Renal pelvis (tissue), 4 donors: ENCODE results near the gene ARFIP1. TPM values are rescaled to one million over a fixed set of nuclear protein-coding genes. Genes with fewer than 3 reads are reported as not detected.
"Not testable (repeated sequence)": the region's sequence is repeated elsewhere in the genome, so short reads cannot be mapped to it uniquely, and the experiment has no call there.

ENCODE experiments used
- DNase-seq: peaks from one replicate; pipeline ENCODE4 v3.0.0-alpha.2; 2013
- polyA plus RNA-seq, 3 donors: library from polyadenylated mRNA; unstranded; fragments of 120-200 nt; gene quantifications; one replicate each; pipeline ENCODE4 v1.2.1, GENCODE V29; 2013; ENCODE audit not compliant: insufficient read length in 3 of 3

ARFIP1 gene
- polyA plus RNA-seq, 3 donors, result 35.7 to 36.8 (median 35.8) TPM

DNA sequence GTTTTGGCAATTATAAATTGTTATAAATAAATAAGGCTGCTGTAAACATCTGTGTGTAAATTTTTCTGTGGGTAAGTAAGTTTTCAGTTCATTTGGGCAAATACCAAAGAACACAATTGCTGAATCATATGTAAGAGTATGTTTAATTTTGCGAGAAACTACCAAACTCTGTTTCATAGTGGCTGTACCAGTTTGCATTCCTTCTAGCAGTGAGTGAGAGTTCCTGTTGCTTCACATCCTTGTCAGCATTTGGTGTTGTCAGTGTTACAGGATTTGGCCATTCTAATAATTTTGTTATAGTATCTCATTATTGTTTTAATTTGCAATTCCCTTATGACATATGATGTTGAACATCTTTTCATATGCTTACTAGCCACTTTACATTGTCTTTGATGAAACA is 48.4 kb downstream of the ARFIP1 start:
- DNase-seq, result no peak

DNA sequence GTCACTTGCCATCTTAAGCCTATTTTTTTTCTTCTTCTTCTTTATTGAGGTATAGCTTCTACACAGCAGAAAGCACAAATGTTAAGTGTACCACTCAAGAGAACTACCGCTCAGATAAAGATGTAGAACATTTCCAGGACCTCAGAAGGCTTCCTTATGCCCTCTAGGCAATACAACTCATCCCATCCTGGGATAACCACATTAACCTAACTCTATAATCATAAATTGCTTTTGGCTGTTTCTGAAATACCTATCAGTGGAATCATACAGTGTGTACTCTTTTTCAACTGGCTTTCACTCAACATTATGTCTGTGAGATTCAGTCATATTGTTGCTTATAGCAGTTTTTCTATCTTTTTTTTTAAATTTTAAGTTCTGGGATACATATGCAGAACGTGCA is 51.7 kb downstream of the ARFIP1 start:
- no peak for DNase-seq

DNA sequence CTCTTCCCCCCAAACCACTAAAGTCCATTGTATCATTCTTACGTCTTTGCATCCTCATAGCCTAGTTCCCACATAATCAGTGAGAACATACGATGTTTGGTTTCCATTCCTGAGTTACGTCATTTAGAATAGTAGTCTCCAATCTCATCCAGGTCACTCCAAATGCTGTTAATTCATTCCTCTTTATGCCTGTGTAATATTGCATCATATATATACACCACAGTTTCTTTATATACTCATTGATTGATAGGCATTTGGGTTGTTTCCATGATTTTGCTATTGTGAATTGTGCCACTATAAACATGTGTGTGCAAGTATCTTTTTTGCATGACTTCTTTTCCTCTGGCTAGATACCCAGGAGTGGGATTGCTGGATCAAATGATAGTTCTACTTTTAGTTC is 57.2 kb downstream of the ARFIP1 start:
- DNase-seq, result no peak

DNA sequence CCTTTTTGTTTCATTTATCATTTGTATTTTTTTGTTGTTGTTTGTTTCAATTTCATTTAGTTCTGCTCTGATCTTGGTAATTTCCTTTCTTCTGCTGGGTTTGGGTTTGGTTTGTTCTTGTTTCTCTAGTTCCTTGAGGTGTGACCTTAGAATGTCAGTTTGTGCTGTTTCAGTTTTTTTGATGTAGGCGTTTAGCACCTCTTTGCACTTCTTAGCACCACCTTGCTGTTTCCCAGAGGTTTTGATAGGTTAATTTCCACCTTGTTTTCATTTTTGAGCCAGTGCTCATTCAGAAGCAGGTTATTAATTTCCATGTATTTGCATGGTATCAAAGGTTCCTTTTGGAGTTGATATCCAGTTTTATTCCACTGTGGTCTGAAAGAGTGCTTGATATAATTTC is 60.0 kb downstream of the ARFIP1 start:
- DNase-seq, result not testable (repeated sequence)

DNA sequence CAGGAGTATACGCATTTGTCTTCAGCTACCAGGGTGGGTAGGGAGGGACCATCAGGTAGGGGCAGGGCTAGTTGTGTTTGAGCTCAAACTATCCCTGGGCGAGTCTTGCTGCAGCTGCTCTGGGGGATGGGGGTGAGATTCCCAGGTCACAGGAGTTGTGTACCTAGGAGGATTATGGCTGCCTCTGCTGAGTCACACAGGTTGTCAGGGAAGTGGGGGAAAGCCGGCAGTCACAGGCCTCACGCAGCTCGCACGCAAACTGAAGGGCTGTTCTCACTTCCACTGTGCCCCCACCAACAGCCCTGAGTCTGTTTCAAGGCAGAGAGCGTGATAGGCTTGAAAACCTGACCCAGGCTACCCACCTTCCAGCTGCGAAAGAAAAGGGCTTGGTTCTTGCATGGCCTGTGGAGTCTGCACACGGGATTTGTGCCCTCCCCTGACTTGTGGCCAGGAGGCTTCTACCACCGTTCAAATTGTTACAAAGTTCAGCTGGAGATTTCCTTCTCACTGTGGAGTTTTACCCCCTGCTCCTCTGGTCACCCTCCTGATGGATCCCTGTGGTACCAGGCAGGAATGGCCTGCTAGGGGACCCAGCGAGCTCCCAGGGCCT is 63.8 kb downstream of the ARFIP1 start:
- DNase-seq, result no peak

DNA sequence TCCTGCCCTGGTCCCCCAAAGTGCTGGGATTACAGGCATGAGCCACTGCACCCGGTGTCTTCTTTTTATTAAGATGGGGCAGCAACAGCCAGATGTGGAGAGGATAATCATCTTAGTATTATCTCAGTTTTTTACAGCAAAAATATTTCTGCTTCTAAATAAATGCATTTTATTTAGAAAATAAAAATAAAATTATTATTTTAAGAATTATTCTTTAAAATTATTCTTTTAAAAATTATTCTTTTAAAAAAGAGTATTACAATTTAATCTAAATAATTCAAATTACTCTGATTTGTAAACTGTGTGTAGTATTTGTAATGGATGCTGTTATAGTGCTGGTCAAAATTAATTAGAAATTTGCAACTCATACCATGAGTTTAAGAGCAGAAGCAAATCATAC is 67.6 kb downstream of the ARFIP1 start:
- DNase-seq, result no peak

DNA sequence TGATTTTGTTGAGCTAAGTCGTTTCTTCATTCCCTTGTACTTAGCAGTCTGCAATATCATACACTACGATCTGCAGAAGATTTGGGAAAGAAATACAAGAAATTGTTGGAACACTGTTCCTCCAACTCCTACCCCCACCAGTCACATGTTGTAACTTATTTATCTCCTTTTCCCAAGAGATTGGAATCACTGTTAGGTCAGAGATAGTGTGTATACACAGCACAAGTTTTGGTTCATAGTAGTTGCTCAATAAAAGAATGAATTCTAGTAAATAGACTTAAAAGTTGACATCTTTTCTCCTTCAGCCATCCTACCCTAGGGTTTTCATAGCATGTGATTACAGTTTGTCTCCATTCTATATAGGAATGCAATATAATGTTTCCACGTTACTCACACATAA is 68.8 kb downstream of the ARFIP1 start:
- DNase-seq, result no peak

DNA sequence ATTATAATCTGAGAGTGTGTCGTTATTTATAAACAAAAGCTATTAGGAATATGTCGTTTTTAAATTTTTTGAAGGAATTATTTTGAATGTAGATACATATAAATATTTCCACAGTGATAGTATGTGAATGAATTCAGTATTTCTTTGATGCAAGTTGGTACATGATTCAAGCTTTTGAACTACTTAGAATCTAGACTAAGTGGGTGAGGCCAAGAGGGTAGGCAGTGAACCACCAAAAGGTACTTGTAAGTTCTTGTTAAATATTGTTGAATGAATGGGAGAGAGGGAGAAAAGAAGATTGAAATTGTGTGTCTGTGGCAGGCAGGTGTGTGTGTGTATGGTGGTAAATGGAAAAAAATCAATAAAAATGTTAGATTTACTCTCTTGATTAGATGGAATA is 69.6 kb downstream of the ARFIP1 start:
- no peak for DNase-seq

DNA sequence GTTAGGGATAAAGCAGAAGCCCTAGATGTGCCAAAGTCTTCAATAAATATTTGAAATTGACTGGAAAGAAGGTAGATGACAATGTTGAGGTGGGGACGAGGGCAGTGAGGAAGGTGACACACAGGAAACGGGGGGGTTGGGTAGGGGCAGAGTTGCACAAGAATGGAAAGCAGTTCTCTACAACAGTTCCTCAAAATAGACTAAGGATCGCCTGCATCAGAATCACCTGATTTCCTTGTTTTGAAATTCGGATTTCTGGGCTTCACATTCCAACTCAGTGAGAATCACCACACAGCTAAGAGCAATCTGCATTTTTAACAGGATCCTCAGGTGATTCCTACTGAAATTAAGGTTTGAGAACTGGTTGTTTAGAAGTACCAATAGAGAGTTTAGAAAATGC is 70.6 kb downstream of the ARFIP1 start:
- DNase-seq, result no peak

DNA sequence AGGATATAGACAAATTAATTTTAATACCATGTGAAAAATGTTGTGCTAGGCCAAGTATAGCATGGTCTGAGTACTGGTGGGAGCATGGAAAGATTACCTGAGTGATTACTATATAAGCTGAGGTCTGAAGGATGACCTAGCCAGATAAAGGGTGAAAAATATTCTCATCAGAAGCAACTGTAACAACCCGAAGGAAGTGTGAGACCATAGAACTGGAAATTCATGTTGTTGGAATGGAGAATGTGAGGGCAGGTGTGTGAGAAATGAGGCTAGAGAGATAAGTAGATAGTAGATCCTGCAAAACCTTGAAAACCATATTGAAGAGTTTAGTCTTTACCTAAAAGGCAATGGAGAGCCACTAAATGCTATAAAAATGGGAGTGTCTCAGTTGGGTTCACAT is 71.5 kb downstream of the ARFIP1 start:
- no peak for DNase-seq

DNA sequence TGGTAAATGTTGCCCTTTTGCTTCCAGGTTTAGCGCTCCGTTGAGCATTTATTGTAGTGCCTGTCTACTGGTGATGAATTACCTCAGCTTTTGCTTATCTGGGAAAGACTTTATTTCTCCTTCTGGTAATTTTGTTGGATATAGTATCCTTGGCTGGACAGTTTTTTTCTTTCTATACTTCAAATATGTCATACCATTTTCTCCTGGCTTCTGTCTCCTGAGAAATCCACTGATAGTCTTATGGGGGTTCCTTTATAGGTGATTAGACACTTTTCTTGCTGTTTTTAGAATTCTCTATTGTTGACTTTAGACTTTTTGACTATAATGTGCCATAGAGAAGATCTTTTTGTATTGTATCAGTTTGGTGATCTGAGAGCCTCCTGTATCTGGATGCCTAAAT is 73.5 kb downstream of the ARFIP1 start:
- no peak for DNase-seq

DNA sequence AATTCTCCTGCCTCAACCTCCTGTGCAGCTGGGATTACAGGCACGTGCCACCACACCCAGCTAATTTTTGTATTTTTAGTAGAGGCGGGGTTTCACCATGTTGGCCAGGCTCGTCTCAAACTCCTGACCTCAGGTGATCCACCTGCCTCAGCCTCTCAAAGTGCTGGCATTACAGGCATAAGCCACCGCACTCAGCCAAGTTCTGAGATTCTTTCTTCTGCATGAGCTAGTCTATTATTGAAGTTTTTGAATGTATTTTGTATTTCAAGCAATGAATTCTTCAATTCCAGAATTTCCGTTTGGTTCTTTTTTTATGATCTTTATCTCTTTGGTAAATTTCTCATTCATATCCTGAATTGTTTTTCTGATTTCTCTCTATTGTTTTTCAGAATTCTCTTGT is 74.3 kb downstream of the ARFIP1 start:
- not testable (repeated sequence) for DNase-seq

DNA sequence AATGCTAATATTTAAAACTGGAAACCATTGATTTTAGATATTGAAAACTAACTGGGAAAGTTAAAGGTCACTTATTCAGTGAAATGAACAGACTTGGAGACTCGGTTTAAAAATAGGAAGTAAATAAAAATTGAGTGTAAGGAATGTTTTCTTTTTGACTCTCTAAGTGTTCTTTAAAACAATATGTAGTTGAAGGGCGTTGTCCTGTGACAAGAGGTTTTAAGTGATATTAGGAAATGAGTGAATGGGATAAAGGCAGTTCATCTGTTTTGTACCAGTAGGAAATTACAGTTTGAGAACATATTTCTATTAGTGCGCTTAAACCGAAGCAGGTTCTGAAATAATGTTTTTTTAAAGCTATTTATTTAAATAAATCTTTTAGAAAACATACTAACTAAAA is 77.2 kb downstream of the ARFIP1 start:
- no peak for DNase-seq

DNA sequence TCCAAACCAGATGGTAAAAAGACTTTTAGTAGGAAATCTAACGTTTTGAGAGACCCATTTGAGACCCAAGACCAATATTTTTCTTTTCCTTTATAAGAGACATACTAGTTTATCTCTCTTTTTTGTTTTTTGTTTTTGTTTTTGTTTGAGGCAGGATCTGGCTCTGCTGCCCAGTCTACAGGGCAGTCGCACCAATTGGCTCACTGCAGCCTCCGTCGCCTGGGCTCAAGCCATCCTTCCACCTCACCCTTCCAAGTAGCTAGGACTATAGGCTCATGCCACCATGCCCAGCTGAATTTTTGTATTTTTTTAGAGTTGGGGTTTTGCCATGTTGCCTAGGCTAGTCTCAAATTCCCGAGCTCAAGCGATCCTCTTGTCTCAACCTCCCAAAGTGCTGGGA is 79.2 kb downstream of the ARFIP1 start:
- no peak for DNase-seq

DNA sequence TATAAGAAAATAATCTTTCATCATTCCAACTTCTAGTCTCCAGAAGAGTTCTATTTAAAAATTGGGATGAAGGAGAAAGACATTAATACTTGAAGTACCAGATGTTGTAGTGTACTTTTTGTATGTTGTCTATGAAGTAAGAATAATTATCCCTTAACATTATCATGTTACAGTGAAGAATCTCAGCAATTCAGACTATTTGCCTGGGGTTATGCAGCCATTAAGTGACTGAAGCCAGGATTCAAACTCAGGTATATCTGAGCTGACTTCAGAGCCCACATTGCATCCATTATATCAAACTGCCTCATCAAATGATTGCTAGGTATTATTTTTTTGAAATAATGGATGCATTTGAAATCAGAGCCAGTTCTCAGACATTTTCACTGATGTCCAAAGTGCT is 80.3 kb downstream of the ARFIP1 start:
- no peak for DNase-seq

DNA sequence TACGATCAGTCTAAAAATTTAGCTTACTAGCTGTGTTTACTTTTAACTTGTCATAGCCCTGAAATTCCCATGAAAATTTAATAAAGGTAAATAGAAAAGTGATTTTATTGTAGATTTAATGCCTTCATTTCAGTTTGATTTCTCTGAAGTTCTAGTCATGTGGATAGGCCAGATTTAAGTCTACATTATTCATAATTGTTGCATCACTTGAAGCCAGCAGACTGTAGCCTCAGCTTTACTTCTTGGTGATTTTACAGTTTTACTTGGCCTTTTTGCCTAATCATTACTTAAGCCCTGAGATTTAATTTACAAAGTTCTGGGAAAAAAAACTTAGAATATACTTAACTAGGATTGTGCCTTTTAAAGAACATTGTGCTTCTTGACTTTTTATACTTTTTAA is 82.9 kb downstream of the ARFIP1 start:
- DNase-seq, result no peak

DNA sequence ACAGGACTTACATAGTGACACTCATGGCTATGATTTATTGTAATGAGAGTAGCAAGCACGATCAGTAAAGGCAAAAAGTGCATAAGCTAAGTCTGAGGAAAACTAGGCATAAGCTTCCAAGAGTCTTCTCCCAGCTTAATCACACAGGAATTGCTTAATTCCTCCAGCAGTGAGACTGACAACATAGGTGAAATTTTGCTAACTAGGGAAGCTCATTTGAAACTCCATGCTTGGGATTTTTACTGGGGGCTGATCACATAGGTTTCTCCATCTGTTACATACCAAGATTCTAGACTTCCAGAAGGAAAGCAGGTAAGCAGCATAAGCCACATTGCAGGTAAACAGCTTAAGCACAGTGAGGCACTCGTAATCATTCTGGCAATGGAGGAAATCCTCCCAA is 84.6 kb downstream of the ARFIP1 start:
- no peak for DNase-seq

DNA sequence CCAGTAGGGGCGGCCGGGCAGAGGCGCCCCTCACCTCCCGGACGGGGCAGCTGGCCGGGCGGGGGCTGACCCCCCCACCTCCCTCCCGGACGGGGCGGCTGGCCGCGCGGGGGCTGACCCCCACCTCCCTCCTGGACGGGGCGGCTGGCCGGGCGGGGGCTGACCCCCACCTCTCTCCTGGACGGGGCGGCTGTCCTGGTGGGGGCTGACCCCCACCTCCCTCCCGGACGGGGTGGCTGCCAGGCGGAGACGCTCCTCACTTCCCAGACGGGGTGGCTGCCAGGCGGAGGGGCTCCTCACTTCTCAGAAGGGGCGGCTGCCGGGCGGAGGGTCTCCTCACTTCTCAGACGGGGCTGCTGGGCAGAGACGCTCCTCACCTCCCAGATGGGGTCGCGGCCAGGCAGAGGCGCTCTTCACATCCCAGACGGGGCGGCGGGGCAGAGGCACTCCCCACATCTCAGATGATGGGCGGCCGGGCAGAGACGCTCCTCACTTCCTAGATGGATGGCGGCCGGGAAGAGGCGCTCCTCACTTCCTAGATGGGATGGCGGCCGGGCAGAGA is 86.8 kb downstream of the ARFIP1 start:
- DNase-seq, result not testable (repeated sequence)

DNA sequence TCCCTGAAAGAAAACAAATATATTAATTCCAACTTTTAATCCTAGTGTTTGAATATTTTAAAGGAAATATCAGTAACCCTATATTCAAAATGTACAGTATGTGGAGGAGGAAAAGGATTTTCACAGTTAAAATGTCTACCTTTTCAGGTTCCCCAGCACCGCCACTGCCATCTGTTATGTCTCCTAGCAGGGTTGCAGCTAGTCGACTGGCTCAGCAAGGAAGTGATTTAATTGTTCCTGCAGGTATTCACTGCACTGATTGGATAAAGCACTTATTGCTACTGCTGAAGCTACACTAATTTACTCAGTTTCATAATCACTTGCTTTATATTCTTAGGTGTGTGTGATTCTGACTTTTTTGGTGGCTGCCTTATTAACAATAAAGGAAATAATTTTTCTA is 90.9 kb downstream of the ARFIP1 start:
- no peak for DNase-seq

DNA sequence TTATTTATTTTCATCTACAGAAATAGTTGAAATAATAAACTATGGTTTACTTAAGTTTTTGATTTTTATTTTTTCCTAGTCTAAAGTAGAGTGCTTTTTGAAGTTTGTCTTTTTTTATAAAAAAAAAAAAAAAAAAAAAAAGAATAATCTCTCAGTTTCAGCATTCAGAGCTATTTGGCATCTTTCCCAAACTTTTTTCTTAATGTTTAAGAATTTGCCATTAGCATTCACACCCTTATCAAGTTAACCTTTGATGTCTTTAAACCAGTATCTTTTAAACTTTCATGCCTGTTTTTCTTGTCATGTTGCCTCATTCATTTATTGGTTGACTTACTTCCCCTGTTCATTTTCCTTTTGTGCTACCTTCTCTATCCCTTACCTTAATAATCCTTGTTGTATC is 95.5 kb downstream of the ARFIP1 start:
- DNase-seq, result no peak

DNA sequence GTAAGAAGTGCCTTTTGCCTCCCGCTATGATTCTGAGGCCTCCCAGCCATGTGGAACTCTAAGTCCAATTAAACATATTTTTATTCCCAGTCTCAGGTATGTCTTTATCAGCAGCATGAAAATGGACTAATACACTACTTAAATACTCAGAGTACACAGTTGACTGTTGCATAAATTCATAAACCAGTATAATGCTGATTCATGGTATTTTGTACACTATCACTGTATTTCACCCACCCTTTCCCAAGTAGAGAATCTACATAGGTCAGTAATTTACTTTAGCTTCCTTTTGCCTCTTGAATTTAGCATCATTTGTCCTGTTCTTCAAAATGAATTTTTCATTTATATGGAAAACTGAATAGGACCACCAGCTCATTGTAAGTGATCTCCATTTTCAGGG is 98.1 kb downstream of the ARFIP1 start:
- DNase-seq, result no peak

DNA sequence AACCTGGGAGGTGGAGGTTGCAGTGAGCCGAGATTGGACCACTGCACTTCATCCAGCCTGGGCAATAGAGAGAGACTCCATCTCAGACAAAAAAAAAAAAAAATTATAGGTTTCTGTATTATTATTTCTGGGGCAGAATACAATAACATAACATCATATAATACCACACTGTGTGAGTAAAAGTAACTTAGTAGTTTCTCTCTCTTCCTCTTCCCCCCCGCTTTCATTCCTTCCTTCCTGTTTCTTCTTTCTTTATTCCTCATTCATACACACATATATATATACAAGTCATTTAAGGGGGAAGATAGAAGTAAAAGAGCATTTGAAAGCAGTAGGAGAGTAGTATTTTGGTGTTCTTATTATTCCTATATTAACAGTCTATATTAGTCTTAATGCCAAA is 100.5 kb downstream of the ARFIP1 start:
- DNase-seq, result no peak

DNA sequence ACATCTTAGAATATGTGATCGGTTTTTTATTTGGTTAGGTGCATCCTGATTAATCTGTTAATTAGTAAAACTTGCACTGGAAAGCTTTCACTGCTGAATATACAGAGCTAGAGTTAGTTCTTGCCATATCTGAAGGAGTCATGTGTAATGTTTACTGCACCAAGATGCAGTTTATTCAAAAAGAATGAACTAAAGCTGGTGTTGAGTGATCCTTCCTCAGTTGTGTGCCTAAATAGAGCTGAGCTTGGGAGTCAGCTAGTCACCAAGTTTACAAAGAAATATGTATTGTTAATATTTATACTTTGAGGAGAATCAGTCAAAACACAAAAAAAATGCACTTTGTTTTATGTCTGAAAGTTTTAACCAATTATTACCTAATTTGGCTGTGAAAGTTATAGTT is 102.2 kb downstream of the ARFIP1 start:
- no peak for DNase-seq

DNA sequence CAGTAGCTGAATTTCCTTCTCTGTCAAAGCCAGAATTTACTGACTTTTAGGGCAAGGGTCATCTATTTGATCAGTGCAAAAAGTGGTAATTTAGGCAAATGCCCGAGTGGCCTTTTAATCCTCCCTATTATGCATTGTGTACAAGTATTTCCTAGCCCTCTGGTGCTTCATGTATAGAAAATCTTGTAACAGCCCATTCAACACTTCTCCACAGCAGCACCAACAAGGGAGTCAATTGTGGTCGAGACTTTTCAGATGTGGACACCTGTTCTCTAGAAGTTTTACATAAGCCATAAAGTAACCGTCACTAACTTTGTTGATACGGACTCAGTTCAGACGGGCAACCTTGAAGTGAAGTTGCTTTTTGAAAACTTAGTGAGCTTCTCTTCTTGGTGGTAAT is 105.4 kb downstream of the ARFIP1 start:
- DNase-seq, result no peak

DNA sequence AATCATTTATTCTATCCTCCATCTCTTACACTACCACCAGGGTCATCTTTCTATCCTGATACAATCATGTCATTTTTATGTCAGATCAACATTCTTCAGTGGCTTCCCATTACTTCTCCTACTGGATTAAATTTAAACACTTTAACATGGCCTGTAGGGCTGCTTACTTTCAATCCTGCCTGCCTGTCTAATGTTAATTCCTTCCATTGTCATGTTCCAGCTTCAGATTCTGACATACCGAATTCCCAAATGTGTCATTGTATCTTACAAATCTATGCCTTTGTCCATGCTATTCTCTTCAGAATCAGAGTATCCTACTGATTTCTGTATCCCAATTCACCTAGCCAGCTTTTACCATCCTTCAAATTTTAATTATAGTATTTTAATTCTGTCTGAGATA is 106.4 kb downstream of the ARFIP1 start:
- no peak for DNase-seq
